Mesenchymal stem cell (in vitro differentiated cells and primary cell): ENCODE results near the gene CDRT15.

Experiments
- DNase-seq: peaks from one replicate; pipeline ENCODE4 v3.0.0-alpha.2; 2013
- H2AFZ ChIP-seq: one replicate; pipeline ENCODE4 v1.6.1; 2013; ENCODE audit warnings: low read depth, mild to moderate bottlenecking, control low read depth, inconsistent platforms, low read length, moderate library complexity
- H2AK5ac ChIP-seq: 2 replicates; pipeline ENCODE4 v1.6.1; 2013; ENCODE audit warnings: low read length, moderate library complexity, mild to moderate bottlenecking, inconsistent platforms; ENCODE audit not compliant: severe bottlenecking
- H2BK120ac ChIP-seq: one replicate; pipeline ENCODE4 v1.6.1; 2013; ENCODE audit warnings: low read depth, mild to moderate bottlenecking, inconsistent platforms, low read length, moderate library complexity
- H2BK12ac ChIP-seq, 2 experiments: one replicate each; pipeline ENCODE4 v1.6.1; 2013; ENCODE audit warnings: inconsistent platforms in 2 of 2, low read length in 2 of 2, mild to moderate bottlenecking in 2 of 2, moderate library complexity in 2 of 2, control low read depth in 1 of 2
- H2BK15ac ChIP-seq: one replicate; pipeline ENCODE4 v1.6.1; 2013; ENCODE audit warnings: mild to moderate bottlenecking, low read depth, inconsistent platforms; ENCODE audit not compliant: poor library complexity, severe bottlenecking
- H2BK5ac ChIP-seq: 2 replicates; pipeline ENCODE4 v1.6.1; 2013; ENCODE audit warnings: low read depth, mild to moderate bottlenecking, low read length, control low read depth, inconsistent platforms; ENCODE audit not compliant: poor library complexity, severe bottlenecking
- H3K14ac ChIP-seq, 2 experiments: one replicate each; pipeline ENCODE4 v1.6.1; 2013; ENCODE audit warnings: inconsistent platforms in 2 of 2, low read length in 2 of 2, control low read depth in 1 of 2, mild to moderate bottlenecking in 1 of 2, moderate library complexity in 1 of 2
- H3K18ac ChIP-seq, 2 experiments: one replicate each; pipeline ENCODE4 v1.6.1; 2013; ENCODE audit warnings: inconsistent platforms in 2 of 2, low read length in 2 of 2, control low read depth in 1 of 2, low read depth in 1 of 2, mild to moderate bottlenecking in 1 of 2
- H3K23ac ChIP-seq, 2 experiments: one replicate each; pipeline ENCODE4 v1.6.1; 2013; ENCODE audit warnings: inconsistent platforms in 2 of 2, low read length in 2 of 2, mild to moderate bottlenecking in 2 of 2, moderate library complexity in 2 of 2, control low read depth in 1 of 2
- H3K27ac ChIP-seq: 2 replicates; pipeline ENCODE4 v1.5.1; 2013; ENCODE audit warnings: mild to moderate bottlenecking, moderate library complexity, low read length, control low read depth, inconsistent platforms; ENCODE audit not compliant: poor library complexity, severe bottlenecking
- H3K27me3 ChIP-seq, 2 experiments: 2 replicates each; pipeline versions ENCODE4 v1.6.1 to v1.7.0; 2013; ENCODE audit warnings: low read length in 2 of 2, mild to moderate bottlenecking in 2 of 2, moderate library complexity in 2 of 2, control low read depth in 1 of 2, inconsistent platforms in 1 of 2; ENCODE audit not compliant: control insufficient read depth in 1 of 2, insufficient read depth in 1 of 2
- H3K36me3 ChIP-seq, 2 experiments: 2 replicates each; pipeline versions ENCODE4 v1.6.1 to v1.7.0; 2013; ENCODE audit warnings: low read length in 2 of 2, control low read depth in 1 of 2, inconsistent platforms in 1 of 2, low read depth in 1 of 2, mild to moderate bottlenecking in 1 of 2; ENCODE audit not compliant: insufficient read depth in 2 of 2, control insufficient read depth in 1 of 2
- H3K4ac ChIP-seq, 2 experiments: one replicate each; pipeline ENCODE4 v1.6.1; 2013; ENCODE audit warnings: inconsistent platforms in 2 of 2, low read length in 2 of 2, mild to moderate bottlenecking in 2 of 2, moderate library complexity in 2 of 2, control low read depth in 1 of 2, low read depth in 1 of 2
- H3K4me1 ChIP-seq: 2 replicates; pipeline ENCODE4 v1.6.1; 2013; ENCODE audit warnings: low read depth, low read length, control low read depth; ENCODE audit not compliant: control insufficient read depth, insufficient read depth
- H3K4me2 ChIP-seq: 2 replicates; pipeline ENCODE4 v1.6.1; 2013; ENCODE audit warnings: low read length, mild to moderate bottlenecking, inconsistent platforms; ENCODE audit not compliant: poor library complexity, severe bottlenecking
- H3K4me3 ChIP-seq, 2 experiments: 2 replicates each; pipeline versions ENCODE4 v1.5.1 to v1.7.0; 2013; ENCODE audit warnings: low read length in 2 of 2, mild to moderate bottlenecking in 2 of 2, control low read depth in 1 of 2, low read depth in 1 of 2; ENCODE audit not compliant: insufficient read depth in 1 of 2
- H3K79me1 ChIP-seq: replicated peaks from 2 replicates; pipeline ENCODE4 v1.6.1; 2013; ENCODE audit warnings: mild to moderate bottlenecking, control low read depth, low read length, inconsistent platforms; ENCODE audit not compliant: poor library complexity, severe bottlenecking
- H3K9ac ChIP-seq: 2 replicates; pipeline ENCODE4 v1.7.0; 2013; ENCODE audit warnings: mild to moderate bottlenecking, low read length, moderate library complexity
- H3K9me3 ChIP-seq: 2 replicates; pipeline ENCODE4 v1.7.0; 2013; ENCODE audit warnings: mild to moderate bottlenecking, low read length; ENCODE audit not compliant: control insufficient read depth
- H4K8ac ChIP-seq: one replicate; pipeline ENCODE4 v1.6.1; 2013; ENCODE audit warnings: inconsistent platforms, mild to moderate bottlenecking, low read length, moderate library complexity
- H4K91ac ChIP-seq: one replicate; pipeline ENCODE4 v1.6.1; 2013; ENCODE audit warnings: mild to moderate bottlenecking, low read length, inconsistent platforms
- WGBS: methylation state at CpG from one replicate; pipeline ENCODE4 v1.1.7; 2013; ENCODE audit warnings: mixed read lengths; 5-methylcytosine and 5-hydroxymethylcytosine counted together

CDRT15 gene

DNA sequence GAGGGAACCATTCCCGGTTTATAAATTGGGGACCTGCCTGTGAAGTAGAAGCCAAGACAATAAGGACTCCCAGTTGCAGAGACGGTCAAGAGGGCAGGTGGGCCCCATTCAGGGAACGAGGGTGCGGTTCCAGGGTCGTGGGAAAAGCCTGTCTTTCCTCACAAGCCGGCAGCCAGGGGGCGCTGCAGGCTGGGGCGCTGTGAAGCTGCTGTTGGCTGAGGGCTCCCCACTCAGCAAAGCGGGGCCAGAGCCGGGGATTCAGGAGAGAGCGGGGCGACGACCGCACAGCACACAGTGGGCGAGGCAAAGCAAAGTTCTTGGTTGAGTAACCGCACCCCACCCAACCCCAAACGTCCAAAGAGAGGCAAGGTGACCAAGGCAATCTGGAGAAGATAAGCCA lies 24.9 kb downstream of the CDRT15 start:
- H3K18ac ChIP-seq = no peak overlapping the region
- H3K27ac ChIP-seq = no peak overlapping the region
- WGBS = 95% methylated on average over 17 of the region's 17 CpGs
- no peak overlapping the region for H3K9ac ChIP-seq
- no peak overlapping the region for H4K8ac ChIP-seq
- no peak overlapping the region for H2BK120ac ChIP-seq
- no peak overlapping the region for H2AK5ac ChIP-seq
- H4K91ac ChIP-seq = no peak overlapping the region
- H3K4me2 ChIP-seq = no peak overlapping the region
- H2BK5ac ChIP-seq = no peak overlapping the region
- no peak overlapping the region for H2BK12ac ChIP-seq
- H3K4me1 ChIP-seq = no peaks in the 10 kb centered on the region
- no peaks in the 10 kb centered on the region for H3K79me1 ChIP-seq
- no peaks in the 10 kb centered on the region for H3K9me3 ChIP-seq
- H3K14ac ChIP-seq = no peak overlapping the region
- H2BK15ac ChIP-seq = no peak overlapping the region
- no peak overlapping the region for H3K23ac ChIP-seq
- peaks cover 22 to 27% of the 10 kb centered on the region in 2 experiments for H3K36me3 ChIP-seq
- H3K4me3 ChIP-seq = no peak overlapping the region
- H3K4ac ChIP-seq = no peak overlapping the region
- H3K27me3 ChIP-seq = no peaks in the 10 kb centered on the region
- no peak for DNase-seq
- H2AFZ ChIP-seq = no peak overlapping the region

DNA sequence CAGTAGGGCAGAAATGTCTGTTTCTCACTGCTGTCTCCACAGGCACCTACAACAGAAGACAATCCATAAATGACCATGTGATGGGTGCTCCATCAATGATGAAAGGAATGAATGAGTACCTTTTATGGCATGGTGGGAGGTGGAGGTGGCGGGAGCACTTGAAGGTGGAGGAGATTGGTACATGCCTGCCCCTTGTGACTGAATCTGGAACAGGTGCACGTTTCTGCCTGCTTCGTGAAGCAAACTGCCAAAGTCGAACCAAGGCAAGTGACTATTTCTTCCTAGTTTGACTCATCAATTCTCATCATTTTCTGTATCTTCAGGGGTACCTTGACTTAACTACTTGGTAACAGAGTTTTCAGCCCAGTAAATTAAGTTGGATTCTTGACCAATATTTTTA lies 25.4 kb downstream of the CDRT15 start:
- no peak overlapping the region for H3K23ac ChIP-seq
- no peak overlapping the region for H3K14ac ChIP-seq
- H3K4me2 ChIP-seq = no peak overlapping the region
- H2AK5ac ChIP-seq = no peak overlapping the region
- H3K9me3 ChIP-seq = no peaks in the 10 kb centered on the region
- no peak overlapping the region for H3K27ac ChIP-seq
- no peak for DNase-seq
- WGBS = 100% methylated on average over 2 of the region's 4 CpGs
- H2BK5ac ChIP-seq = no peak overlapping the region
- no peak overlapping the region for H4K8ac ChIP-seq
- no peak overlapping the region for H2BK120ac ChIP-seq
- no peak overlapping the region for H2BK12ac ChIP-seq
- H3K27me3 ChIP-seq = no peaks in the 10 kb centered on the region
- no peak overlapping the region for H2BK15ac ChIP-seq
- H3K18ac ChIP-seq = no peak overlapping the region
- no peak overlapping the region for H3K4ac ChIP-seq
- no peak overlapping the region for H2AFZ ChIP-seq
- H3K9ac ChIP-seq = no peak overlapping the region
- no peak overlapping the region for H4K91ac ChIP-seq
- H3K4me1 ChIP-seq = no peaks in the 10 kb centered on the region
- no peak overlapping the region for H3K4me3 ChIP-seq
- no peaks in the 10 kb centered on the region for H3K79me1 ChIP-seq
- H3K36me3 ChIP-seq = peaks cover 22 to 32% of the 10 kb centered on the region in 2 experiments

DNA sequence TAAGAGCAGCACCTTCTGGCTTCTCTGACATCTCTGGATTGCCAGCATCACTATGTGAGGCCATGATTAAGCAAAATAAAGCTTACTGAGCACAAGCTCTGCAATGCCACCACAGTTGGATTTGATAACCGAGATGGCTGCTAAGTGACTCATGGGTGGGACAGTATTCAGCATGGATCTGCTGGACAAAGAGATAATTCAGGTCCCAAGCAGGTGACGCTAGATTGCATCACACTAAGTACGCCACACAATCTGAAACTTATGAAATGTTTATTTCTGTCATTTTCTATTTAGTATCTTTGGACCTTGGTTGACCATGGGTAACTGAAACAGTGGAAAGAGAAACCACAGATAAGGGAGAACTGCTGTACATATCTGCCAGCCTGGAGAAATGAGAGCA lies 27.4 kb downstream of the CDRT15 start:
- Histone ChIP-seq H2BK15ac (no peak overlapping the region), H4K8ac (no peak overlapping the region), H3K4me2 (no peak overlapping the region), H3K14ac (no peak overlapping the region), H2BK5ac (no peak overlapping the region), H3K18ac (no peak overlapping the region), H3K36me3 (peaks cover 22 to 38% of the 10 kb centered on the region in 2 experiments), H2AK5ac (no peak overlapping the region), H3K4ac (no peak overlapping the region), H3K23ac (no peak overlapping the region), H2BK120ac (no peak overlapping the region), H3K9ac (no peak overlapping the region), H3K4me1 (peaks cover 4% of the 10 kb centered on the region), H2BK12ac (no peak overlapping the region), H3K9me3 (no peaks in the 10 kb centered on the region), H3K4me3 (no peak overlapping the region), H3K79me1 (peaks cover 4% of the 10 kb centered on the region), H3K27me3 (no peaks in the 10 kb centered on the region), H4K91ac (no peak overlapping the region), H2AFZ (no peak overlapping the region), H3K27ac (no peak overlapping the region)
- WGBS = 90% methylated on average over 1 of the region's 3 CpGs
- DNase-seq = no peak

DNA sequence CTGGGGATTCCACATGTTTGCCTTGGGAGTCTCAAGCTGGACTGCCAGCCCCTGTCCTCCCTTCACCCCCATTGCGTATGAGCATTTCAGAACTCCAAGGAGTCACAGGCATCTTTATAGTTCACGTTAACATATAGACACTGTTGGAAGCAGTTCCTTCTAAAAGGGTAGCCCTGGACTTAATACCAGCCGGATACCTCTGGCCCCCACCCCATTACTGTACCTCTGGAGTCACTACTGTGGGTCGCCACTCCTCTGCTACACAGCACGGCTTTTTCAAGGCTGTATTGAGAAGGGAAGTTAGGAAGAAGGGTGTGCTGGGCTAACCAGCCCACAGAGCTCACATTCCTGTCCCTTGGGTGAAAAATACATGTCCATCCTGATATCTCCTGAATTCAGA lies 28.9 kb downstream of the CDRT15 start:
- Histone ChIP-seq H3K4me2 (no peak overlapping the region), H2BK12ac (no peak overlapping the region)

More for the DNA sequence above, 28.9 kb downstream of the CDRT15 start:
- Histone ChIP-seq H3K18ac (no peak overlapping the region), H2AFZ (no peak overlapping the region), H3K36me3 (peaks cover 22 to 38% of the 10 kb centered on the region in 2 experiments), H3K9me3 (no peaks in the 10 kb centered on the region), H3K4ac (no peak overlapping the region), H2BK120ac (no peak overlapping the region), H3K27me3 (no peaks in the 10 kb centered on the region), H3K27ac (no peak overlapping the region), H2AK5ac (no peak overlapping the region), H3K4me3 (no peak overlapping the region), H4K91ac (no peak overlapping the region), H3K79me1 (peaks cover 4% of the 10 kb centered on the region), H3K14ac (no peak overlapping the region), H2BK15ac (no peak overlapping the region), H2BK5ac (no peak overlapping the region), H3K9ac (no peak overlapping the region), H4K8ac (no peak overlapping the region), H3K4me1 (peaks cover 4% of the 10 kb centered on the region), H3K23ac (no peak overlapping the region)
- WGBS = 98% methylated on average over 4 of the region's 5 CpGs
- no peak for DNase-seq
